ENCODE data around the gene KRT20.
"Not testable (repeated sequence)": the region's sequence is repeated elsewhere in the genome, so short reads cannot be mapped to it uniquely, and the experiment has no call there.

KRT20 gene, protein sequence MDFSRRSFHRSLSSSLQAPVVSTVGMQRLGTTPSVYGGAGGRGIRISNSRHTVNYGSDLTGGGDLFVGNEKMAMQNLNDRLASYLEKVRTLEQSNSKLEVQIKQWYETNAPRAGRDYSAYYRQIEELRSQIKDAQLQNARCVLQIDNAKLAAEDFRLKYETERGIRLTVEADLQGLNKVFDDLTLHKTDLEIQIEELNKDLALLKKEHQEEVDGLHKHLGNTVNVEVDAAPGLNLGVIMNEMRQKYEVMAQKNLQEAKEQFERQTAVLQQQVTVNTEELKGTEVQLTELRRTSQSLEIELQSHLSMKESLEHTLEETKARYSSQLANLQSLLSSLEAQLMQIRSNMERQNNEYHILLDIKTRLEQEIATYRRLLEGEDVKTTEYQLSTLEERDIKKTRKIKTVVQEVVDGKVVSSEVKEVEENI
- total RNA-seq = 0 reads per million in 2 donors

GRCh38 chr17:40884708-40885512 lies at the start of gene KRT20:
KRT20 (minus strand) TSS chr17:40885242; CDS start chr17:40885185, 57 bp downstream.
- no peak for DNase-seq

DNA sequence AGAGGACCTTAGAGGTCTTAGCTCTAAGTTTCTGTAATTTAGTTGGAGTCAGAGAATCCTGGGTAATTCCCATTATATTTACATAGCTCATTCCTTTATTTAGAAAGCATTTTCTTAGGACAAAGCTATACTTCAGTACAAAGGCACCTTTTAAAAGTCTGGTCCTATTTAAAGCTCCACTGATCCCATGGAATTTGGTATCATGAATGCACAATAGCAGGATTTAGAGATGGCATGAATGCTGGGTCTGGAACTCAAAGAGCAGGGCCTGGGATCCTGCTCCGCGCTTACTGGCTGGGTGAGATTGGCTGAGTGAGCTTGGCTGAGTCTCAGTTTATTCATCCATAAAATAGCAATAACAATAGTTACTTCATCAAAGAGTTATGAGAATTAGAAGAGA lies 47.6 kb upstream of the KRT20 start:
- no peak for DNase-seq

- DNase-seq = no peak
Observed at GRCh38 chr17:40931311-40931710, 46.3 kb upstream of the KRT20 start.

GRCh38 chr17:40926341-40926740 lies 41.3 kb upstream of the KRT20 start:
- DNase-seq = no peak

GRCh38 chr17:40922239-40922638 lies 37.2 kb upstream of the KRT20 start:
- DNase-seq = no peak

DNA sequence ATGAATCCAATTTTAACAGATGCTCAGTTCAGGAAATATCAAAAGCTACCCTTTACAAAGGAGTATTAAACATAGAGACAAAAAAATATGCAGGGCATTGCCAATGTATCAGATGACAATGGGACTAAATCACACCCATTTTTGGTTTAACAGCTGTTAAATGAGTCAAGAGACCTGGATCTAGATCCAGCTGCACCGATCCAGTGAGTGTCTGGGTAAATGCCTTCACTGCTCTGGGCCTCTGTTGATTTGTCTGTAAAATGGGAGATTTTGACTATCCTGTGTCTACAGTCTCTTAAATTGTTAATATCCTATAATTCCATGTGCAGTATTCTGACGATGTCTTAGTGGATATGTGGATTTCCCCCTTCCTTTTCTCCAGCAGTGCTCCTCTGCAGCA lies 36.0 kb upstream of the KRT20 start:
- no peak for DNase-seq

DNA sequence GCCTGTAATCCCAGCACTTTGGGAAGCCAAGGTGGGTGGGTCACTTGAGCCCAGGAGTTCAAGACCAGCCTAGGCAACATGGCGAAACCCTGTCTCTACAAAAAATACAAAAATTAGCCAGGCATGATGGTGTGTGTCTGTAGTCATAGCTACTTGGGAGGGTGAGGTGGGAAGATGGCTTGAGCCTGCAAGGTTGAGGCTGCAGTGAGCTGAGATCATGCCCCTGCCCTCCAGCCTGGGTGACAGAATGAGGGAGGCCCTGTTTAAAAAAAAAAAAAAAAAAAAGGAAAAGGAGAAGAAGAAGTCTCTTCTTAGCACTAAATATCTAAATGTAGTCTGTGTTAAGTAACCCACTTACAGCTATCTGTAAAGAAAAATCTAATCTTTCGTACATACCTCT lies 32.1 kb upstream of the KRT20 start:
- DNase-seq = not testable (repeated sequence)

GRCh38 chr17:40916366-40916765 lies 31.3 kb upstream of the KRT20 start:
- no peak for DNase-seq

GRCh38 chr17:40915721-40916256 lies 30.7 kb upstream of the KRT20 start:
- DNase-seq = no peak

GRCh38 chr17:40915199-40915661 lies 30.2 kb upstream of the KRT20 start:
- no peak for DNase-seq

DNA sequence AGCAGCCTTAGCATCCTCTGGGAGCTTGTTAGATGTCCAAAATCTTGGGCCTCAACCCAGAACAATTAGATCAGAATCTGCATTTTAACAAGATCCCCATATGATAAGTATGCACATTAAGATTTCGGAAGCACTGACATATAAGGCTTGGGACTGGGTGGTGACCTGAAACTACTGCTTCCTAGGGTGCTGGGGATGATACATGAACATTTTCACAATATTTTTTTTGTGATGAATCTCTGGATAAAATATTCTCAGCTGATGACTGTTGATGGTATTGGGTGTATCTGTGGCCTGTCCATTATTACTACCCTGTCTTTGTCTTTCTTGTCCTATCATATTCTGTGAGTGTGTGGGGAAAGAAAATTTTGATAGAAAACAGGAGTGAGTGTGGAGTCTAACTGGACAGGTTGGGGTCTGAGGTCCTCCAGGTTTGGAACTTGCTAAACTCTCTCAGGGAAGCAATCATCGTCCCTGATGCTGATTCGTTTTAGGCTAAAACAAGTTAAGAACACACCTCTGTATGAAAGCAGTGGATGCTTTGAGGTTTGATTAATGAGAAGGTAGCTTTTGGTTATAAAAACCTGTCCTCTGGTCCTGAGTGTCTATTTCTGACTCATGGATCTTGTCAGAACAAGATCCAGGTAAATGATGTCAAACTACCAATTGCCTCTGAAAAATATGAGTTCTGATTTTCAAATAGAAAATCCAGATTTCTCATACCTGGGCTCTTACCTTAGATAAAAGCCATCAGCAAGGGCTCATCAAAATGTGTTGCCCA lies 29.2 kb upstream of the KRT20 start:
- DNase-seq = no peak

GRCh38 chr17:40912486-40913210 lies 27.6 kb upstream of the KRT20 start:
- no peak for DNase-seq

DNA sequence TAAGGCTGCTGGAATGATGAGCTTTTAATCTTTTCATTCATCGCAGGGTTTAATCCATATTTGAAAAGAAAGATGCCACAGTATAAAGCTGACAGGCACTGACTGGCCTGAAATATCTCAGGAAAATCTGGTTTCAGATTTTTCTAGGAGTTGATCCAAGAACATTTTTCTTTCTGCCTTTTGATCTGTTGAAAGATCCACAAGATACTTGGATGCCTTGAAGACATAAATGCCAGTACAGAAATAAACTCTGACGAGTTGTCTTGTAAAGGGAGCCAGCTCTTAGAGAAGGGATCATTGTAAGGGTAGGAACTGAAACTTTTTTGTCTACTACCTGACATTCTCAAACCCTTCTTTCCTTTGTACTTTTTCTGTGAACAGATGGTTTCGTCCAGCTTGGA lies 25.4 kb upstream of the KRT20 start:
- DNase-seq = no peak

GRCh38 chr17:40909755-40910154 lies 24.7 kb upstream of the KRT20 start:
- DNase-seq = no peak

DNA sequence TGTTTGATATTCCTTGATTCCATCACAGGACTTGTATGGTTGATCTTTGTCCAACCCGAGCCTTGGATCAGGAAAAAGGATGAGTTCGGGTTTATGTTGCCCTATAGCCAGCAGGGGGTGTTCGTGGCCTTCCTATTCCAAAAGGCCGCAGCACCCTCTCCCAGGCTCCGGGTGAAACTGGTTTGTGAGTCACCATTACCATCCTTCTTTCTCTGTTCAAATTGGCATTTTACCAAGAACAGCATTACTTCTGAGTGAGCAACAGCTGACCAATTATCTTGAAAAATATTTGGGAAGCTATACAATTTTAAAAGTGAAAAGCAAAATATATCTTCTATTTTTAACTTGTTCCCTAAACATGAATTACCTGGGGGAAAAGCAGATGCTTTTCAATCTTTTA lies 24.3 kb upstream of the KRT20 start:
- DNase-seq = peak; percentile 54

- no peak for DNase-seq
Observed at GRCh38 chr17:40906613-40907012, 21.6 kb upstream of the KRT20 start.

DNA sequence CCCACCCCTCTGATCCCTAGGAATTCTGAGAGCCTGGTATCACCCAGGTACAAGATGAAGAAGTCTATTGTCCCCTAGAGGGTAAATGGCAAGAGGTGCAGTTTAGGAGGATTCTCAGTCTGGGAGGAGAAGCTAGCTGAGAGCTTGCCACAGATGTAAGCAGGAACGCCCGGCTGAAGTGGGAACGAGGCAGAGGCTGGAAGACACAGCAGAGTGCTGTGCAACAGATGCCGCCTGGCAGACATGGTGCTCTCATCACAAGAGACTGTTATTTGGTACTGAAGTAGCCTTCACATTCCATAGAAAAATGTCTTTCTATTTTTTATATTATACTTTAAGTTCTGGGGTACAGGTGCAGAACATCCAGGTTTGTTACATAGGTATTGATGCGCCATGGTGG lies 20.3 kb upstream of the KRT20 start:
- DNase-seq = no peak

DNA sequence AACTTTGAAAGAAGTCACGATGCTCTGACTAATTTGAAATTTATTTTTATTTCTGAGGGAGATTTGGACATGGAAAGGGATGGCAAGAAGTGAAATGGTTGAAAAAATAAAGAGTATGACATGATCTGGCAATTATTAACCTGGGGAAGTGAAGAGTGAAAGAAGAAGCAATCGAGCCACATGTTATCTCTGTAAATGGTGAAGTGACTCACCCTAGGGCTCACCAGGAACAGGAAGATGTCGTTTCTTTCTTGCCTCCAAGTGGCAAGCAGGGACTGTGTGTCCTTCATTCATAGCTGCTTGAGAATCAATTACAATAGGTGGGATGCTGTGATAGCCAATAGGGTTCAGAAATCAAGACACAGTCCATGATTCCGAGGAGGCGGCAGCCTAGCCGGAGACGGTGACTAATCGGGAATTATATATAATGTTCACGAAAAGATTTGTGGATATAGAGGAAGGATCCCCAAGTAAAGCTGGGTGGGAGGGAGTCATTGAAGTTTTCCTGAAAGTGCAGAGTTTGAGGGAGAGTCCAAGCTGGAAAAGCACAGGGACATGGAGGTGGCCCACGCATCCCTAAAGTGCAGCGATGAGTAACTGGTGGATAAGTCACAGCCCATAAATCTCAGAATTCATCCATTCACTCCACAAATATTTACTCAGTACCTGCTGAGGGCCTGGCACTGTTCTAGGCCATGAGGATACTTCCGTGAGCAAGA lies 18.2 kb upstream of the KRT20 start:
- DNase-seq = no peak

DNA sequence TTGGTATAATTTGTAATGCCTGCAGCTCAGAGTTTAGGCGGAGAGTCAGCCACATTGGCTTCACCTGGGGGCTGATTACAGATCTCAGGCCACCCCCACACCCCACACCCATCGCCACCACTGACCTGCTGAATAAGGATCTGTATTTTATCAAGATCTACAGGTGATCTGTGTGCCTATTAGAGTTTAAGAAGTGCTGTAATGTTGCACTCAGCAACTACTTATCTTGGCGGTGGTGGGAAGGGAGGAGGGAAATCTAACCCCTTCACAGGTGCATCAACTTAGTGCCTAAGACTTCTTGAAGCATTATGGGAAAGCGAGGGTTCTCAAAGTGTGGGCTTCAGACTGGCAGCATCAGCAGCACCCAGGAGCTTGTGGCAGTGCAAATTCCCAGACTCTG lies 17.5 kb upstream of the KRT20 start:
- DNase-seq = no peak

- no peak for DNase-seq
Observed at GRCh38 chr17:40901981-40902474, 17.0 kb upstream of the KRT20 start.

- no peak for DNase-seq
Observed at GRCh38 chr17:40900809-40901356, 15.8 kb upstream of the KRT20 start.

All from T-helper 9 cell (primary cell).